Activated CD8-positive, alpha-beta T cell treated with anti-CD3 and anti-CD28 coated beads for 36 hours (primary cell): Measurements from ENCODE around the gene SIK3. TPM values are rescaled to one million over a fixed set of nuclear protein-coding genes. Genes with fewer than 3 reads are reported as not detected.

Source experiments
- ATAC-seq: fragments of 200-7000 bp; cut with Tn5 transposase; one replicate; pipeline ENCODE4 v1.10.0; 2021; ENCODE audit warnings: mild to moderate bottlenecking, moderate library complexity
- CTCF ChIA-PET: fragments of 350-600 bp; sonication (Branson Sonifier 250); formaldehyde crosslinking; loops from one replicate; lab custom pipeline; 2021; ENCODE audit warnings: antibody characterized with exemption; lab: Charles Lee
- POLR2A ChIA-PET: fragments of 350-600 bp; sonication (Branson Sonifier 250); formaldehyde crosslinking; loops from one replicate; lab custom pipeline; 2021; ENCODE audit warnings: antibody characterized with exemption; lab: Charles Lee
- DNase-seq: peaks from one replicate; pipeline ENCODE4 v3.0.0-alpha.2; 2020
- H3K27ac Mint-ChIP-seq: one replicate; pipeline ENCODE4 v1.8.0; 2021; ENCODE audit warnings: mild to moderate bottlenecking, mixed read lengths
- H3K27me3 Mint-ChIP-seq: one replicate; pipeline ENCODE4 v1.8.0; 2021; ENCODE audit warnings: mixed read lengths
- H3K36me3 Mint-ChIP-seq: one replicate; pipeline ENCODE4 v1.8.0; 2021; ENCODE audit warnings: low read depth, mixed read lengths
- H3K4me1 Mint-ChIP-seq: one replicate; pipeline ENCODE4 v1.8.0; 2021; ENCODE audit warnings: low read depth, mixed read lengths
- H3K4me3 Mint-ChIP-seq: one replicate; pipeline ENCODE4 v1.8.0; 2021; ENCODE audit warnings: mild to moderate bottlenecking, moderate library complexity, mixed read lengths
- H3K9me3 Mint-ChIP-seq: one replicate; pipeline ENCODE4 v1.8.0; 2021; ENCODE audit warnings: mixed read lengths
- intact Hi-C: fragments of 100-400 bp; cut with micrococcal nuclease; formaldehyde crosslinking; loops from one replicate; pipeline ENCODE4 v1.10.0; 2022
- total RNA-seq, 2 experiments: library from RNA; stranded (reverse); gene quantifications; one replicate each; pipeline ENCODE4 v1.2.3, GENCODE V29; 2021
- TF ChIP-seq, protein P1 (sequence below): fragments of 200-600 bp; IDR thresholded peaks from one replicate; pipeline ENCODE4 v1.8.0; 2022; ENCODE audit warnings: antibody characterized with exemption, mild to moderate bottlenecking

SIK3 gene
- total RNA-seq, 2 experiments from 2014 or later = 18.7 to 24.1 TPM

- H3K4me3 Mint-ChIP-seq = no peak overlapping the region
- H3K27ac Mint-ChIP-seq = no peak overlapping the region
- H3K36me3 Mint-ChIP-seq = peaks cover 52% of the 10 kb centered on the region
- TF ChIP-seq, protein P1, sequence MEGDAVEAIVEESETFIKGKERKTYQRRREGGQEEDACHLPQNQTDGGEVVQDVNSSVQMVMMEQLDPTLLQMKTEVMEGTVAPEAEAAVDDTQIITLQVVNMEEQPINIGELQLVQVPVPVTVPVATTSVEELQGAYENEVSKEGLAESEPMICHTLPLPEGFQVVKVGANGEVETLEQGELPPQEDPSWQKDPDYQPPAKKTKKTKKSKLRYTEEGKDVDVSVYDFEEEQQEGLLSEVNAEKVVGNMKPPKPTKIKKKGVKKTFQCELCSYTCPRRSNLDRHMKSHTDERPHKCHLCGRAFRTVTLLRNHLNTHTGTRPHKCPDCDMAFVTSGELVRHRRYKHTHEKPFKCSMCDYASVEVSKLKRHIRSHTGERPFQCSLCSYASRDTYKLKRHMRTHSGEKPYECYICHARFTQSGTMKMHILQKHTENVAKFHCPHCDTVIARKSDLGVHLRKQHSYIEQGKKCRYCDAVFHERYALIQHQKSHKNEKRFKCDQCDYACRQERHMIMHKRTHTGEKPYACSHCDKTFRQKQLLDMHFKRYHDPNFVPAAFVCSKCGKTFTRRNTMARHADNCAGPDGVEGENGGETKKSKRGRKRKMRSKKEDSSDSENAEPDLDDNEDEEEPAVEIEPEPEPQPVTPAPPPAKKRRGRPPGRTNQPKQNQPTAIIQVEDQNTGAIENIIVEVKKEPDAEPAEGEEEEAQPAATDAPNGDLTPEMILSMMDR = no peak
- DNase-seq (no peak), ATAC-seq (no peak)
- H3K27me3 Mint-ChIP-seq = no peaks in the 10 kb centered on the region
- intact Hi-C loops = no loop called here
- CTCF ChIA-PET = interaction anchor here (2.5 kb wide), 1 partner anchor 248 kb away, joined by 12 read pairs; no protein-coding TSS in a partner anchor
- POLR2A ChIA-PET = no interaction called here
- H3K4me1 Mint-ChIP-seq = peaks cover 42% of the 10 kb centered on the region
- peaks cover 3% of the 10 kb centered on the region for H3K9me3 Mint-ChIP-seq
Measured at GRCh38 chr11:116857316-116857715, 240.9 kb downstream of the SIK3 start.

DNA sequence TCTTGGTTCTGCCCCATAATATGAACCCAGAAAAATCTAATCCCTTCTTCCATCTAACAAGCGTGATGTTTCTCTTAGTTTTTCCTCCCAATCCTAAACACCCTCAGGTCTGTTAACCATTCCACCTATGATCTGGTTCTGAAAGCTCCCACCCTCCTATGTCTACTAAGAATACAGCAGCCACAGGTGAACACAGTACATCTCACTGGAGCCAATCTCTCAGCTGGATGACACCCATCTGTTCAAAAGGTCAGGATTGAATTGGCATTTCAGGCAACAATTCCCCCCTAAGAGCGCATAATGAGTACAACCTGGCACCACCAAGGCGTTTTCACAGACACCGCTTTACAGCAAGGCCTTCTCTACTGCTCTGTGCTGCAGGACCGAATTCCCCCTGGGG, 241.8 kb downstream of the SIK3 start:
- intact Hi-C loops = no loop called here

DNA sequence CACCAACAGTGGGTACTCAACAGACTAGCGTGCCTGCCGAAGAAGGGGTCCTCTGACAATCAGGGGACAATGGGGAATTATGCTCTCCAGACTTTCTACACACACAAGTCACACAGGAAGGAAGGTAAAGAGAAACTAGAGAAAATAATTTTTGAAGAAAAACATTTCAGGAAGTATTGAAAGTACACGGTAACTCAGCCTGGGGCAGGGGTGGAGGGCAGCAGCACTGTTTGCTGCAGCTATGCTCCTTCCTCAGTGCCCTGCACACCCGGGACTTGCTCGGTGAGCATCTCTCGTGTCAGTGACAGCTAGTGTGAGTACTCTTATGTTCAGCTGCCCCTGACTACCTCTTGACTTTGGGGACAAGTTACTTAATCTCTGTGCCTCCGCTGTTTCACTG, 242.8 kb downstream of the SIK3 start:
- Mint-ChIP-seq H3K4me3 (no peak overlapping the region), H3K9me3 (peaks cover 3% of the 10 kb centered on the region), H3K27ac (peak overlapping the region; percentile 39), H3K27me3 (no peaks in the 10 kb centered on the region), H3K36me3 (peaks cover 41% of the 10 kb centered on the region), H3K4me1 (peaks cover 54% of the 10 kb centered on the region)
- ChIA-PET CTCF (interaction anchor here (2.5 to 7.2 kb wide), 2 partner anchors 19 to 250 kb away, joined by 12 to 63 read pairs; partner anchors contain the start of gene APOA1), POLR2A (interaction anchor here (1.0 to 3.2 kb wide), 3 partner anchors 8 to 368 kb away, joined by 3 to 15 read pairs (median 3); no protein-coding TSS in a partner anchor)
- intact Hi-C loops = no loop called here
- no peak for DNase-seq
- TF ChIP-seq, protein P1 = no peak
- no peak for ATAC-seq

More for the DNA sequence above, 241.8 kb downstream of the SIK3 start:
- Mint-ChIP-seq H3K4me3 (no peak overlapping the region), H3K27me3 (no peaks in the 10 kb centered on the region), H3K36me3 (peaks cover 48% of the 10 kb centered on the region), H3K9me3 (peaks cover 3% of the 10 kb centered on the region), H3K4me1 (peaks cover 48% of the 10 kb centered on the region), H3K27ac (peak overlapping the region; percentile 35)
- TF ChIP-seq, protein P1 = no peak
- CTCF ChIA-PET = interaction anchor here (0.6 to 7.2 kb wide), 3 partner anchors 12 to 249 kb away, joined by 3 to 63 read pairs (median 12); partner anchors contain the start of gene APOA1
- DNase-seq = no peak
- no peak for ATAC-seq
- POLR2A ChIA-PET = no interaction called here

DNA sequence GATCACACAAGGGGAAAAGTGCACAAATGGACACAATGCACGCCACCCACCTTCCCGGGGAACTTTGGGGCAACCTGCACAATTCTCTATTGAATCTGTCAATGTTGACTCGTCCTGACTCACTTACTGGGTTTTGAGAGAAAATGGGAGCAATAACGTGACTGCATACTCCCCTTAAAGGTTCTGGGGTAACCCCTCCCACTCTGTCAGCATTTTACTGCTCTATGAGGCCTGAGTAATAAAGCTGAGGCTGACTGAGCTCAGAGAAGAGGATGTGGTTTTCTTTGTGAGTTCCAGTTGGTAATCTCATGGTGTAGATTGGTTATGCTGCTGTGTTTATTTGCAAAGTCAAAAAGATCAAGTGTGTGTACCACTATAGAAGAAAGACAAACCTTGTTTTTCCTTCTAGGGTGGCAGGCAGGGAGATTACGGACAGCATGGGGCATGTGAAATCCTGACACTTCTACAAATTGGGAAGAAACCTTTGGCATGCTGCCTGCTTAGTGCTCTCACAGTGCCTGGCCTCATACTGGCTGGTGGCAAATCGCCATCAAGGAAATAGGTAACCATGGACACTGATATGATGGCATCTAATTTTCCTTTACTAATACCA, 244.7 kb downstream of the SIK3 start:
- Mint-ChIP-seq H3K4me3 (peak overlapping the region; percentile 23), H3K9me3 (peaks cover 3% of the 10 kb centered on the region), H3K27ac (peak overlapping the region; percentile 87), H3K27me3 (no peaks in the 10 kb centered on the region), H3K4me1 (peaks cover 58% of the 10 kb centered on the region), H3K36me3 (peaks cover 34% of the 10 kb centered on the region)
- peak; percentile 74 for DNase-seq
- peak; percentile 94 for ATAC-seq
- ChIA-PET POLR2A (interaction anchor here (0.7 to 4.1 kb wide), 11 partner anchors 9 to 294 kb away, joined by 3 to 17 read pairs (median 4); partner anchors contain the start of genes BUD13, PAFAH1B2 and ZPR1), CTCF (interaction anchor here (1.0 to 7.2 kb wide), 10 partner anchors 12 to 253 kb away, joined by 3 to 63 read pairs (median 4); partner anchors contain the start of genes APOA1 and APOA5)
- intact Hi-C loops = loop anchor here (5.0 kb wide), 1 partner anchor 76 kb away; no protein-coding TSS in a partner anchor
- TF ChIP-seq, protein P1 = no peak
